ENCODE data around the gene RPGR.
A peak's percentile ranks its signal among the peaks of the same experiment; 100 is the strongest.

RPGR gene

GRCh38 chrX:38285649-38286048 is 41.7 kb downstream of the RPGR start:
- ATAC-seq, result no peak
- TF ChIP-seq CSRNP3 (CRISPR knock-in tag; IDR thresholded peaks at IDR 0.05) (no peak), CREB5 (CRISPR knock-in tag; IDR thresholded peaks at IDR 0.05; ENCODE audit: low read depth) (no peak), ZFP3 (CRISPR knock-in tag; IDR thresholded peaks at IDR 0.05) (no peak), ZNF8 (CRISPR knock-in tag; IDR thresholded peaks at IDR 0.05) (no peak), OSR1 (CRISPR knock-in tag; IDR thresholded peaks at IDR 0.05) (no peak)

- TF ChIP-seq ESRRG (CRISPR knock-in tag; IDR thresholded peaks at IDR 0.05) (no peak), SNAI2 (CRISPR knock-in tag; IDR thresholded peaks at IDR 0.05) (no peak), ZC3H10 (CRISPR knock-in tag; IDR thresholded peaks at IDR 0.05) (no peak), ARNTL (CRISPR knock-in tag; IDR thresholded peaks at IDR 0.05; ENCODE audit: borderline replicate concordance, low read depth) (no peak)
- peak; percentile 80 for ATAC-seq
Measured at GRCh38 chrX:38282049-38282448, 45.3 kb downstream of the RPGR start.

GRCh38 chrX:38279188-38279587 is 48.1 kb downstream of the RPGR start:
- no peak for ATAC-seq
- TF ChIP-seq BACH2 (CRISPR knock-in tag; IDR thresholded peaks at IDR 0.05; ENCODE audit: borderline replicate concordance) (no peak), ZNF8 (CRISPR knock-in tag; IDR thresholded peaks at IDR 0.05) (no peak), ISL1 (CRISPR knock-in tag; IDR thresholded peaks at IDR 0.05) (no peak), PPARA (CRISPR knock-in tag; IDR thresholded peaks at IDR 0.05; ENCODE audit: borderline replicate concordance) (no peak), ZFP3 (CRISPR knock-in tag; IDR thresholded peaks at IDR 0.05) (no peak), CSRNP3 (CRISPR knock-in tag; IDR thresholded peaks at IDR 0.05) (no peak), RARB (CRISPR knock-in tag; IDR thresholded peaks at IDR 0.05) (no peak), POU6F1 (CRISPR knock-in tag; IDR thresholded peaks at IDR 0.05; ENCODE audit: borderline replicate concordance, low read depth) (no peak), TSHZ2 (CRISPR knock-in tag; IDR thresholded peaks at IDR 0.05) (no peak), CREB5 (CRISPR knock-in tag; IDR thresholded peaks at IDR 0.05; ENCODE audit: low read depth) (no peak), ZNF565 (CRISPR knock-in tag; conservative IDR thresholded peaks at IDR 0.05; ENCODE audit: low read depth) (no peak), ZNF70 (CRISPR knock-in tag; IDR thresholded peaks at IDR 0.05) (no peak), ZFP30 (CRISPR knock-in tag; IDR thresholded peaks at IDR 0.05) (no peak), CSDC2 (CRISPR knock-in tag; IDR thresholded peaks at IDR 0.05) (no peak), ESRRG (CRISPR knock-in tag; IDR thresholded peaks at IDR 0.05) (no peak), ZC3H10 (CRISPR knock-in tag; IDR thresholded peaks at IDR 0.05) (no peak), GLIS3 (CRISPR knock-in tag; IDR thresholded peaks at IDR 0.05) (no peak), OSR1 (CRISPR knock-in tag; IDR thresholded peaks at IDR 0.05) (no peak)
